Keratinocyte (primary cell): ENCODE measurements around the gene PRKCE. TPM values are rescaled to one million over a fixed set of nuclear protein-coding genes. Genes with fewer than 3 reads are reported as not detected.

Experiments
- DNase-seq: peaks from one replicate; pipeline ENCODE4 v3.0.0-alpha.2; 2011; ENCODE audit warnings: low read depth, missing footprints, low spot score
- FAIRE-seq: peaks from 2 replicates; lab custom pipeline; 2011; peaks lifted over from hg19 to GRCh38; lab: Jason Lieb, UNC
- H2AFZ ChIP-seq: 2 replicates; pipeline ENCODE4 v1.6.0; 2012; ENCODE audit warnings: low read length, control low read depth, inconsistent platforms; ENCODE audit not compliant: control insufficient read depth
- H3K27ac ChIP-seq: 2 replicates; pipeline ENCODE4 v1.5.1; 2011; ENCODE audit warnings: low read length; ENCODE audit not compliant: control insufficient read depth, insufficient read depth
- H3K27me3 ChIP-seq: 3 replicates; pipeline ENCODE4 v1.6.0; 2011; ENCODE audit warnings: low read length; ENCODE audit not compliant: control insufficient read depth, insufficient read depth; ENCODE audit errors: extremely low read depth
- H3K36me3 ChIP-seq, 2 experiments: 2 replicates in 1 of 2; 3 replicates in 1 of 2; pipeline ENCODE4 v1.5.1; 2011; ENCODE audit warnings: low read length in 2 of 2, mild to moderate bottlenecking in 1 of 2; ENCODE audit not compliant: control insufficient read depth in 2 of 2, insufficient read depth in 2 of 2; ENCODE audit errors: extremely low read depth in 1 of 2
- H3K4me1 ChIP-seq: 3 replicates; pipeline ENCODE4 v1.5.1; 2011; ENCODE audit warnings: low read length; ENCODE audit not compliant: control insufficient read depth, insufficient read depth; ENCODE audit errors: extremely low read depth
- H3K4me2 ChIP-seq: 3 replicates; pipeline ENCODE4 v1.6.0; 2011; ENCODE audit warnings: low read depth, low read length; ENCODE audit not compliant: control insufficient read depth, insufficient read depth; ENCODE audit errors: extremely low read depth
- H3K4me3 ChIP-seq, 3 experiments: fragments of 200-600 bp in 1 of 3; sonication (generic) in 1 of 3; 2 replicates in 2 of 3; 3 replicates in 1 of 3; pipeline ENCODE4 v1.5.1; 2011 to 2016; ENCODE audit warnings: low read length in 3 of 3, mild to moderate bottlenecking in 3 of 3, control low read depth in 2 of 3, inconsistent platforms in 1 of 3, low read depth in 1 of 3, mixed read lengths in 1 of 3, mixed run types in 1 of 3, moderate library complexity in 1 of 3; ENCODE audit not compliant: control insufficient read depth in 2 of 3, insufficient read depth in 2 of 3; ENCODE audit errors: extremely low read depth in 1 of 3
- H3K79me2 ChIP-seq: 2 replicates; pipeline ENCODE4 v1.6.0; 2012; ENCODE audit warnings: low read length; ENCODE audit not compliant: control insufficient read depth, insufficient read depth
- H3K9ac ChIP-seq: 3 replicates; pipeline ENCODE4 v1.6.0; 2011; ENCODE audit warnings: low read length; ENCODE audit not compliant: control insufficient read depth, insufficient read depth; ENCODE audit errors: extremely low read depth
- H3K9me1 ChIP-seq: 3 replicates; pipeline ENCODE4 v1.6.0; 2011; ENCODE audit warnings: low read length; ENCODE audit not compliant: control insufficient read depth, insufficient read depth; ENCODE audit errors: extremely low read depth
- H3K9me3 ChIP-seq: 2 replicates; pipeline ENCODE4 v1.5.1; 2012; ENCODE audit warnings: low read depth, low read length; ENCODE audit not compliant: control insufficient read depth
- H4K20me1 ChIP-seq: 3 replicates; pipeline ENCODE4 v1.6.0; 2011; ENCODE audit warnings: low read length; ENCODE audit not compliant: control insufficient read depth, insufficient read depth; ENCODE audit errors: extremely low read depth
- EZH2 ChIP-seq: IDR thresholded peaks from one replicate; pipeline ENCODE4 v1.6.1; 2012; ENCODE audit warnings: inconsistent platforms, mild to moderate bottlenecking, low read length, moderate library complexity
- dilution Hi-C: fragments of 300-500 bp; cut with MboI; formaldehyde crosslinking; loops from one replicate; pipeline ENCODE4 v1.7.0; 2020; ENCODE audit warnings: low sequenced_read_pairs; ENCODE audit not compliant: extremely low pct_ligation_motif_present
- polyA plus RNA-seq, 5 experiments: library from polyadenylated mRNA; depleted of rRNA in 3 of 5; stranded (reverse) in 3 of 5; stranded (forward) in 1 of 5; unstranded in 1 of 5; fragments of >200 nt; gene quantifications; 1 replicate in 1 of 5; 2 replicates in 3 of 5; 3 replicates in 1 of 5; pipeline versions ENCODE4 v1.2.1 to v1.2.3, GENCODE V29; 2011 to 2012; ENCODE audit warnings: missing spikeins in 2 of 5, low read depth in 1 of 5, low replicate concordance in 1 of 5
- TF ChIP-seq, protein P1 (sequence below), 3 experiments: IDR thresholded peaks in 1 of 3; conservative IDR thresholded peaks in 1 of 3; optimal IDR thresholded peaks in 1 of 3; 2 replicates in 2 of 3; 3 replicates in 1 of 3; pipeline versions ENCODE3 to v1.5.1; 2011; ENCODE audit warnings: low read length in 3 of 3, mild to moderate bottlenecking in 3 of 3, moderate library complexity in 2 of 3, control low read depth in 1 of 3, inconsistent platforms in 1 of 3; ENCODE audit not compliant: insufficient read depth in 2 of 3; ENCODE audit errors: extremely low read depth in 1 of 3

Gene PRKCE
- polyA plus RNA-seq, 1 donor (not counting 4 experiments of a cell fraction or from before 2014, with no cell fraction given) = 2.0 TPM

DNA sequence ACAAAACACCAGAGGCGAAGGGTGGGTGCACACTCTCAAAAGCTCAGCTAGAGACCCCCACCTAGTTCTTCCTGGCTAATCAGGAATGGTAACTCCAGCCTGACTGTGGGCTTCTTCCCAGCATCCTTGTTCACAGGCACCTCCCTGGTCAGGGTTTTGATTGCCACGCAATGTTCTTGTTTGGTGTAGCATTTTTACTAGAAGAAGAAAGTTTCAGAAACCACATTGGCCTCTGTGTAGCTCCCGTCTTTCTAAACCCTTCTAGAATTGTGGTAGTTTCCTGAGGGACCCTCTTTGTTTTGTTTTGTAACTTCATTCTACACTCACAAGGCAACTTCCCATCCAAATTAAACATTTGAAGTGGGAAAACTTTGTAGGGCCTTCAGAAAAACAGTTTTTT, 391.2 kb downstream of the PRKCE start:
- no peaks in the 10 kb centered on the region for H3K9me1 ChIP-seq
- FAIRE-seq (no peak), DNase-seq (no peak)
- H3K36me3 ChIP-seq = no peaks in the 10 kb centered on the region
- no peaks in the 10 kb centered on the region for H3K4me1 ChIP-seq
- no peaks in the 10 kb centered on the region for H4K20me1 ChIP-seq
- H3K79me2 ChIP-seq = no peaks in the 10 kb centered on the region
- H3K4me2 ChIP-seq = no peak overlapping the region
- H3K27ac ChIP-seq = no peak overlapping the region
- no peaks in the 10 kb centered on the region for H3K9me3 ChIP-seq
- TF ChIP-seq EZH2 = no peak
- TF ChIP-seq, protein P1, sequence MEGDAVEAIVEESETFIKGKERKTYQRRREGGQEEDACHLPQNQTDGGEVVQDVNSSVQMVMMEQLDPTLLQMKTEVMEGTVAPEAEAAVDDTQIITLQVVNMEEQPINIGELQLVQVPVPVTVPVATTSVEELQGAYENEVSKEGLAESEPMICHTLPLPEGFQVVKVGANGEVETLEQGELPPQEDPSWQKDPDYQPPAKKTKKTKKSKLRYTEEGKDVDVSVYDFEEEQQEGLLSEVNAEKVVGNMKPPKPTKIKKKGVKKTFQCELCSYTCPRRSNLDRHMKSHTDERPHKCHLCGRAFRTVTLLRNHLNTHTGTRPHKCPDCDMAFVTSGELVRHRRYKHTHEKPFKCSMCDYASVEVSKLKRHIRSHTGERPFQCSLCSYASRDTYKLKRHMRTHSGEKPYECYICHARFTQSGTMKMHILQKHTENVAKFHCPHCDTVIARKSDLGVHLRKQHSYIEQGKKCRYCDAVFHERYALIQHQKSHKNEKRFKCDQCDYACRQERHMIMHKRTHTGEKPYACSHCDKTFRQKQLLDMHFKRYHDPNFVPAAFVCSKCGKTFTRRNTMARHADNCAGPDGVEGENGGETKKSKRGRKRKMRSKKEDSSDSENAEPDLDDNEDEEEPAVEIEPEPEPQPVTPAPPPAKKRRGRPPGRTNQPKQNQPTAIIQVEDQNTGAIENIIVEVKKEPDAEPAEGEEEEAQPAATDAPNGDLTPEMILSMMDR (optimal IDR thresholded peaks at IDR 0.05 in 1 of 3, IDR thresholded peaks at IDR 0.05 in 1 of 3, conservative IDR thresholded peaks at IDR 0.05 in 1 of 3; ENCODE audit: extremely low read depth in 1 of 3, insufficient read depth in 2 of 3, low read length in 3 of 3) = no peak
- no peaks in the 10 kb centered on the region for H3K27me3 ChIP-seq
- H3K9ac ChIP-seq = no peak overlapping the region
- H3K4me3 ChIP-seq = no peak overlapping the region
- dilution Hi-C loops = no loop called here
- no peak overlapping the region for H2AFZ ChIP-seq

DNA sequence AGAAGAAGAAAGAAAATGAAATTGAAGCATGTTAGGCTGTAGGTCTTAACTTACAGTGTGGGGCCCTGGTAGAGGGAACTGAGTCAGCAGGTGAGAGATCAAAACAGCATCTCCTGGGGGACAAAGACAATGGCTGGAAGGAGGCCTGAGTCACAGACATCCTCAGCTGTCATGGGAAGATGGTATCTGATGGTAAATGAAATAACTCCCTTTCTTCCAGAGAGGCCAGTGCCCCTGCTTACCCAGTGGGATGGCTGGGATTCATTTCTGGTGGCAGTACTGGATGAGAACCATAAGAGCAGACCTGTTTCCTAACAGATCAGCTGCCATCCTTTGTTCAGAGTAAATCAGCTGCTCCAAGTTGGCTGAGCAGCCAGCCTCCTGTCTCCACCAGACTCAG, 394.4 kb downstream of the PRKCE start:
- no peak for FAIRE-seq

More for the DNA sequence above, 394.4 kb downstream of the PRKCE start:
- H3K9ac ChIP-seq = no peak overlapping the region
- no peaks in the 10 kb centered on the region for H4K20me1 ChIP-seq
- no peaks in the 10 kb centered on the region for H3K9me1 ChIP-seq
- dilution Hi-C loops = no loop called here
- no peak overlapping the region for H2AFZ ChIP-seq
- H3K9me3 ChIP-seq = no peaks in the 10 kb centered on the region
- H3K27me3 ChIP-seq = no peaks in the 10 kb centered on the region
- H3K79me2 ChIP-seq = no peaks in the 10 kb centered on the region
- H3K4me2 ChIP-seq = no peak overlapping the region
- H3K4me3 ChIP-seq = no peak overlapping the region
- no peak for TF ChIP-seq EZH2
- TF ChIP-seq, protein P1 (optimal IDR thresholded peaks at IDR 0.05 in 1 of 3, IDR thresholded peaks at IDR 0.05 in 1 of 3, conservative IDR thresholded peaks at IDR 0.05 in 1 of 3; ENCODE audit: extremely low read depth in 1 of 3, insufficient read depth in 2 of 3, low read length in 3 of 3) = no peak
- no peaks in the 10 kb centered on the region for H3K4me1 ChIP-seq
- H3K27ac ChIP-seq = no peak overlapping the region
- DNase-seq = no peak
- no peaks in the 10 kb centered on the region for H3K36me3 ChIP-seq
